K562 (cell line): ENCODE results near the gene TDRD12. TPM values are rescaled to one million over a fixed set of nuclear protein-coding genes. Genes with fewer than 3 reads are reported as not detected.
A peak's percentile ranks its signal among the peaks of the same experiment; 100 is the strongest.

ENCODE experiments used
- ARID4B ChIP-seq: sonication (generic); formaldehyde crosslinking; IDR thresholded peaks from 2 replicates; pipeline ENCODE4 v1.8.0; 2022; ENCODE audit warnings: mild to moderate bottlenecking, missing genetic modification reagents
- BCOR ChIP-seq: fragments of 450-650 bp; IDR thresholded peaks from 2 replicates; pipeline ENCODE4 v1.6.1; 2016
- E2F6 ChIP-seq, 2 experiments: IDR thresholded peaks; 2 replicates each; pipeline ENCODE4 v1.6.1; 2011; ENCODE audit warnings: borderline replicate concordance in 1 of 2, control low read depth in 1 of 2, low read depth in 1 of 2, low read length in 1 of 2, mild to moderate bottlenecking in 1 of 2, mixed read lengths in 1 of 2, moderate library complexity in 1 of 2; ENCODE audit not compliant: insufficient read depth in 1 of 2, insufficient read length in 1 of 2, poor library complexity in 1 of 2, severe bottlenecking in 1 of 2; ENCODE audit errors: extremely low read depth in 1 of 2
- FOXP1 ChIP-seq: sonication (generic); formaldehyde crosslinking; IDR thresholded peaks from 2 replicates; pipeline ENCODE4 v1.8.0; 2022; ENCODE audit warnings: mild to moderate bottlenecking, missing genetic modification reagents
- GATAD2A ChIP-seq: fragments of 450-650 bp; IDR thresholded peaks from 2 replicates; pipeline ENCODE4 v1.6.1; 2017
- GATAD2B ChIP-seq: fragments of 450-650 bp; IDR thresholded peaks from 2 replicates; pipeline ENCODE4 v1.6.1; 2017; ENCODE audit warnings: mild to moderate bottlenecking, borderline replicate concordance
- ID3 ChIP-seq, 2 experiments: fragments of 250-450 bp in 1 of 2; fragments of 450-650 bp in 1 of 2; sonication (Bioruptor Pico) in 1 of 2; IDR thresholded peaks; 2 replicates each; pipeline versions ENCODE4 v1.6.1 to v1.8.0; 2016 to 2021; ENCODE audit warnings: mild to moderate bottlenecking in 2 of 2, moderate library complexity in 2 of 2, missing compliant biosample characterization in 1 of 2, missing genetic modification characterization in 1 of 2
- KLF6 ChIP-seq: fragments of 250-450 bp; sonication (Bioruptor Pico); IDR thresholded peaks from 2 replicates; pipeline ENCODE4 v1.4.0; 2020; ENCODE audit warnings: mild to moderate bottlenecking, moderate library complexity, borderline replicate concordance
- NFIC ChIP-seq: fragments of 450-650 bp; IDR thresholded peaks from 2 replicates; pipeline ENCODE4 v1.6.1; 2017; ENCODE audit warnings: mild to moderate bottlenecking, inconsistent platforms
- PRDM10 ChIP-seq: fragments of 450-650 bp; IDR thresholded peaks from 2 replicates; pipeline ENCODE4 v1.6.1; 2018; ENCODE audit not compliant: partially characterized antibody
- RB1 ChIP-seq: fragments of 450-650 bp; IDR thresholded peaks from 2 replicates; pipeline ENCODE4 v1.6.1; 2017; ENCODE audit warnings: low read depth, mild to moderate bottlenecking
- SIN3B ChIP-seq: fragments of 450-650 bp; IDR thresholded peaks from 2 replicates; pipeline ENCODE4 v1.6.1; 2017; ENCODE audit warnings: low read depth, mild to moderate bottlenecking, moderate library complexity
- TRIM24 ChIP-seq, 2 experiments: fragments of 450-650 bp; IDR thresholded peaks; 2 replicates each; pipeline ENCODE4 v1.6.1; 2016
- YY1 ChIP-seq, 3 experiments: IDR thresholded peaks; 2 replicates each; pipeline ENCODE4 v1.6.1; 2011; ENCODE audit warnings: low read length in 2 of 3, mild to moderate bottlenecking in 2 of 3, moderate library complexity in 2 of 3, borderline replicate concordance in 1 of 3, control low read depth in 1 of 3, low read depth in 1 of 3; ENCODE audit not compliant: insufficient read depth in 3 of 3, insufficient replicate concordance in 2 of 3, control insufficient read depth in 1 of 3, insufficient read length in 1 of 3; ENCODE audit errors: extremely low read depth in 1 of 3
- ZNF354B ChIP-seq: fragments of 250-450 bp; sonication (Bioruptor Pico); IDR thresholded peaks from 2 replicates; pipeline ENCODE4 v1.4.0; 2020
- polyA plus RNA-seq, 8 experiments: library from polyadenylated mRNA; depleted of rRNA in 4 of 8; stranded (reverse) in 5 of 8; unstranded in 3 of 8; fragments of >200 nt; fragmentation: Nextera tagmentation in 2 of 8; fragmentation: Illumina TruSeq in 1 of 8; extraction: Ambion mirVana in 2 of 8; extraction: Trizol in 1 of 8; gene quantifications; 2 replicates each; pipeline versions ENCODE4 v1.2.1 to v1.2.3, GENCODE V29; 2011 to 2014; ENCODE audit warnings: inconsistent platforms in 1 of 8, missing spikeins in 1 of 8
- total RNA-seq, 7 experiments: library from RNA; depleted of rRNA in 6 of 7; stranded (reverse); fragments of >200 nt in 6 of 7; fragmentation: Illumina TruSeq in 2 of 7; extraction: Trizol in 2 of 7; gene quantifications; 2 replicates each; pipeline versions ENCODE4 v1.2.1 to v1.2.3, GENCODE V29; 2011 to 2021; ENCODE audit warnings: low replicate concordance in 1 of 7

Gene TDRD12
- total and polyA plus RNA-seq, 9 of the 15 experiments (the other 6 are each of a cell fraction or from before 2014, with no cell fraction given) = 0.03 TPM; not detected in 8

GRCh38 chr19:32674153-32674930, 45.2 kb upstream of the TDRD12 start (continued):
- TF ChIP-seq ZNF354B (no peak), FOXP1 (CRISPR knock-in tag) (peak; percentile 78; the same call in 1 of the 2 replicates), SIN3B (peak; percentile 46; the same call in 1 of the 2 replicates), YY1 (IDR thresholded peaks at IDR 0.05; ENCODE audit: borderline replicate concordance in 1 of 3, control insufficient read depth in 1 of 3, extremely low read depth in 1 of 3, insufficient read depth in 3 of 3, insufficient read length in 1 of 3, insufficient replicate concordance in 2 of 3, low read depth in 1 of 3, low read length in 2 of 3) (peak in 1 of 3 experiments; percentile 16), ID3 (CRISPR knock-in tag; IDR thresholded peaks at IDR 0.05) (no peak), ID3 (tag; IDR thresholded peaks at IDR 0.05) (0 out of 2 replicates have a peak, but pooled peaks have one; percentile 46), GATAD2B (peak; percentile 87; the same call in 1 of the 2 replicates), GATAD2A (no peak), NFIC (0 out of 2 replicates have a peak, but pooled peaks have one; percentile 6), TRIM24 (IDR thresholded peaks at IDR 0.05) (no peak), BCOR (no peak), KLF6 (no peak), ARID4B (CRISPR knock-in tag) (peak; percentile 18; the same call in 1 of the 2 replicates), E2F6 (IDR thresholded peaks at IDR 0.05; ENCODE audit: borderline replicate concordance in 1 of 2, extremely low read depth in 1 of 2, insufficient read depth in 1 of 2, insufficient read length in 1 of 2, low read depth in 1 of 2, low read length in 1 of 2, poor library complexity in 1 of 2, severe bottlenecking in 1 of 2) (peak in 1 of 2 experiments; percentile 53), RB1 (0 out of 2 replicates have a peak, but pooled peaks have one; percentile 75), PRDM10 (peak; percentile 75)
